ENCODE measurements around the gene INCA1.

- TF ChIP-seq, protein P1, sequence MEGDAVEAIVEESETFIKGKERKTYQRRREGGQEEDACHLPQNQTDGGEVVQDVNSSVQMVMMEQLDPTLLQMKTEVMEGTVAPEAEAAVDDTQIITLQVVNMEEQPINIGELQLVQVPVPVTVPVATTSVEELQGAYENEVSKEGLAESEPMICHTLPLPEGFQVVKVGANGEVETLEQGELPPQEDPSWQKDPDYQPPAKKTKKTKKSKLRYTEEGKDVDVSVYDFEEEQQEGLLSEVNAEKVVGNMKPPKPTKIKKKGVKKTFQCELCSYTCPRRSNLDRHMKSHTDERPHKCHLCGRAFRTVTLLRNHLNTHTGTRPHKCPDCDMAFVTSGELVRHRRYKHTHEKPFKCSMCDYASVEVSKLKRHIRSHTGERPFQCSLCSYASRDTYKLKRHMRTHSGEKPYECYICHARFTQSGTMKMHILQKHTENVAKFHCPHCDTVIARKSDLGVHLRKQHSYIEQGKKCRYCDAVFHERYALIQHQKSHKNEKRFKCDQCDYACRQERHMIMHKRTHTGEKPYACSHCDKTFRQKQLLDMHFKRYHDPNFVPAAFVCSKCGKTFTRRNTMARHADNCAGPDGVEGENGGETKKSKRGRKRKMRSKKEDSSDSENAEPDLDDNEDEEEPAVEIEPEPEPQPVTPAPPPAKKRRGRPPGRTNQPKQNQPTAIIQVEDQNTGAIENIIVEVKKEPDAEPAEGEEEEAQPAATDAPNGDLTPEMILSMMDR (IDR thresholded peaks at IDR 0.05; ENCODE audit: low read depth, low read length, missing input control): no peak
- TF ChIP-seq RAD21 (IDR thresholded peaks at IDR 0.05) (peak in 1 of 2 donors; percentile 20), JUND (IDR thresholded peaks at IDR 0.05) (peak in 1 of 2 donors; percentile 21), REST (IDR thresholded peaks at IDR 0.05) (no peak), GABPA (IDR thresholded peaks at IDR 0.05 in 1 of 2, conservative IDR thresholded peaks at IDR 0.05 in 1 of 2) (no peak), EGR1 (IDR thresholded peaks at IDR 0.05; ENCODE audit: low read depth in 2 of 2) (no peak), ATF3 (IDR thresholded peaks at IDR 0.05) (no peak), SP1 (IDR thresholded peaks at IDR 0.05) (peak; percentile 36), YY1 (IDR thresholded peaks at IDR 0.05) (no peak), TAF1 (conservative IDR thresholded peaks at IDR 0.05) (no peak)
- TF ChIP-seq, protein P2, sequence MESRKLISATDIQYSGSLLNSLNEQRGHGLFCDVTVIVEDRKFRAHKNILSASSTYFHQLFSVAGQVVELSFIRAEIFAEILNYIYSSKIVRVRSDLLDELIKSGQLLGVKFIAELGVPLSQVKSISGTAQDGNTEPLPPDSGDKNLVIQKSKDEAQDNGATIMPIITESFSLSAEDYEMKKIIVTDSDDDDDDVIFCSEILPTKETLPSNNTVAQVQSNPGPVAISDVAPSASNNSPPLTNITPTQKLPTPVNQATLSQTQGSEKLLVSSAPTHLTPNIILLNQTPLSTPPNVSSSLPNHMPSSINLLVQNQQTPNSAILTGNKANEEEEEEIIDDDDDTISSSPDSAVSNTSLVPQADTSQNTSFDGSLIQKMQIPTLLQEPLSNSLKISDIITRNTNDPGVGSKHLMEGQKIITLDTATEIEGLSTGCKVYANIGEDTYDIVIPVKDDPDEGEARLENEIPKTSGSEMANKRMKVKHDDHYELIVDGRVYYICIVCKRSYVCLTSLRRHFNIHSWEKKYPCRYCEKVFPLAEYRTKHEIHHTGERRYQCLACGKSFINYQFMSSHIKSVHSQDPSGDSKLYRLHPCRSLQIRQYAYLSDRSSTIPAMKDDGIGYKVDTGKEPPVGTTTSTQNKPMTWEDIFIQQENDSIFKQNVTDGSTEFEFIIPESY (IDR thresholded peaks at IDR 0.05): no peak
These were observed 39.2 kb downstream of the INCA1 start for GRCh38 chr17:4958102-4958501.
